GM10266 (cell line): ENCODE measurements around the gene TOMM6.

ENCODE experiments used
- DNase-seq: peaks from one replicate; pipeline ENCODE4 v3.0.0; 2012; ENCODE audit errors: extremely low spot score
- CTCF ChIP-seq: IDR thresholded peaks from 2 replicates; pipeline ENCODE4 v1.5.1; 2012; ENCODE audit warnings: mild to moderate bottlenecking, low read depth; ENCODE audit not compliant: control insufficient read depth, insufficient read depth; ENCODE audit errors: missing control alignments

TOMM6 gene

GRCh38 chr6:41818271-41819054 is 31.0 kb downstream of the TOMM6 start:
- TF ChIP-seq CTCF, result no peak
- DNase-seq, result no peak

DNA sequence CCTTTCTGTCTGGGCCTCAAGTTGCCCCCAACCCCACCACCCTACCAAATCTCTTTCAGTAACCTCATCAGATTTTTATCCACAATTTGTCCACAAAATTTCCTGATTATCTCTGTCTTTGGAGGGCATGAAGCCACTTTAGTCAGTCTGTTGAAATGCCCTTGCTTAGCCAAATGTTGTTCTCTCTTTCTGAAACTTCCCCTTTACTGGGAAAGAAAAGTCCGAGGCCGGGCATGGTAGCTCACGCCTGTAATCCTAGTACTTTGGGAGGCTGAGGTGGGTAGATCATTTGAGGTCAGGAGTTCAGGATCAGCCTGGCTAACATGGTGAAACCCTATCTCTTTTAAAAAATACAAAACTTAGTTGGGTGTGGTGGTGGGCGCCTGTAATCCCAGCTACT is 33.8 kb downstream of the TOMM6 start:
- no peak for DNase-seq
- no peak for TF ChIP-seq CTCF

GRCh38 chr6:41822021-41822420 is 34.5 kb downstream of the TOMM6 start:
- TF ChIP-seq CTCF, result no peak
- DNase-seq, result no peak

DNA sequence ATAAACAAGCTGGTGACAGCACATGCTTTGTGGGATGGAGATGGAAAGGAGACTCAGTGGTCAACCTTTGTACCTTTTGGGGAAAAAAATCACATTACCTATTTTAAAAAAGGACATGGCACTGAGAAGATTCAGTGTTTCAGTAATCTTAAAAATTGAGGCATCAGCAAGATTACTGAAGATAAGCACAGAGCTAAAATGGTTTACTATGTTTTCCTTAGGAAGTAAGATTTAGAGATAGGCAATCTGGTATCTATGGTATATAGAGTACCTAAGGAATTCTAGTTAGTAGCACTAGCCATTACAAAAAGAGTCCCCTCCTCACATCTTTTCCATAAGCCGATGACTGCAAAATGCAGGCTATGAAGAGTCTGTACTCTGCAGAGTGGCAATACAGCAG is 35.7 kb downstream of the TOMM6 start:
- no peak for DNase-seq
- no peak for TF ChIP-seq CTCF

- no peak for DNase-seq
Measured at GRCh38 chr6:41824571-41825569, 37.4 kb downstream of the TOMM6 start.

DNA sequence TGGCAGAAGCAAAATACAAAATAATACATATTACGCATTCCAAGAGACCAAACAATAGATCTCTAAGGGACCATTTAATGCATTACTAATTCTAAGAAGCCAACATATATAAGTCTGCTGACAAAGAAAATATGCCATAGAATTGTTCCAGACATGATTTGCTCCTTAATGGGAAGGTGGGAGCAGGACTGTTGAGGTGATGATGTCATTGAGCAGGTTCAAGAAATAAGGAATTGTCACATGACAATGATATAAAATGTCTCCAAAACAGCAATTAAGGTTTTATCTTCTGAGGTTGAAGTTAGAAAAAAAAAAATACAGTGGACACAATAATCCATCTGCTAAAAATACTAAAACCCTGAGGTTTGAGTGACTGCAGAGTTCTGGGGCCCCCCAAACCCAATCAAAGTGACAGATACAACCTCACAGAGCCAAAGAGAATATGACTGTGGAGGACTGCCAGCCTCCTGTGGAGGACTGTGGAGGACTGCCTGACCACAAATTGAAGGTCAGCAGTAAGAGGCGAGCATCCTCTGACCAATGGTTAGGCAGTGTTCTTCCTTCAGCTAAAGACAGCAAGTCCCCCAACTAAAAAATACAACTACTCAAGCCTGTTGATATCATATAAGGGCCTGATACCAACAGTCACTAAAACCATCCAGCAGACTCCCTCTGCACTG is 39.0 kb downstream of the TOMM6 start:
- no peak for DNase-seq
- no peak for TF ChIP-seq CTCF

More at GRCh38 chr6:41824571-41825569, 37.4 kb downstream of the TOMM6 start:
- TF ChIP-seq CTCF, result no peak

- TF ChIP-seq CTCF, result no peak
- no peak for DNase-seq
Measured at GRCh38 chr6:41832263-41832662, 44.8 kb downstream of the TOMM6 start.
